GM19035 (cell line): ENCODE results near the gene ANGPTL2.

Experiments used
- ATAC-seq: cut with Tn5 transposase; IDR thresholded peaks from one replicate; pipeline ENCODE4 v1.9.1; 2021; ENCODE audit not compliant: unreplicated experiment

The ANGPTL2 gene

GRCh38 chr9:127137640-127138360, 15.4 kb upstream of the ANGPTL2 start:
- no peak for ATAC-seq

GRCh38 chr9:127136880-127137639, 14.6 kb upstream of the ANGPTL2 start:
- ATAC-seq: no peak

- ATAC-seq: no peak
Measured at GRCh38 chr9:127136081-127136879, 13.8 kb upstream of the ANGPTL2 start.

- ATAC-seq: no peak
Measured at GRCh38 chr9:127135056-127135745, 12.8 kb upstream of the ANGPTL2 start.

GRCh38 chr9:127133739-127134167, 11.3 kb upstream of the ANGPTL2 start:
- no peak for ATAC-seq

- ATAC-seq: no peak
Measured at GRCh38 chr9:127132921-127133647, 10.6 kb upstream of the ANGPTL2 start.

GRCh38 chr9:127132375-127132774, 9.9 kb upstream of the ANGPTL2 start:
- ATAC-seq: no peak

- ATAC-seq: no peak
Measured at GRCh38 chr9:127131871-127132270, 9.4 kb upstream of the ANGPTL2 start.

- ATAC-seq: no peak
Measured at GRCh38 chr9:127130661-127131538, 8.5 kb upstream of the ANGPTL2 start.

GRCh38 chr9:127130235-127130634, 7.8 kb upstream of the ANGPTL2 start:
- ATAC-seq: no peak

GRCh38 chr9:127129718-127130085, 7.3 kb upstream of the ANGPTL2 start:
- ATAC-seq: no peak

- no peak for ATAC-seq
Measured at GRCh38 chr9:127129073-127129717, 6.8 kb upstream of the ANGPTL2 start.

GRCh38 chr9:127128341-127129072, 6.1 kb upstream of the ANGPTL2 start:
- no peak for ATAC-seq

- no peak for ATAC-seq
Measured at GRCh38 chr9:127126971-127127370, 4.5 kb upstream of the ANGPTL2 start.

GRCh38 chr9:127124792-127125191, 2.4 kb upstream of the ANGPTL2 start:
- ATAC-seq: no peak

GRCh38 chr9:127124111-127124531, 1.7 kb upstream of the ANGPTL2 start:
- ATAC-seq: no peak

- no peak for ATAC-seq
Measured at GRCh38 chr9:127123064-127123890, 842 bp upstream of the ANGPTL2 start.
